Neuronal stem cell (in vitro differentiated cells): ENCODE data around the gene ANKRD33B.

Experiments
- DNase-seq: peaks from one replicate; pipeline ENCODE4 v3.0.0-alpha.2; 2013; ENCODE audit warnings: low spot score
- H2AFZ ChIP-seq: one replicate; pipeline ENCODE4 v1.6.1; 2013; ENCODE audit warnings: mild to moderate bottlenecking, low read length, inconsistent platforms
- H2AK5ac ChIP-seq: 2 replicates; pipeline ENCODE4 v1.6.1; 2013; ENCODE audit warnings: low read depth, mild to moderate bottlenecking, inconsistent platforms, low read length, moderate library complexity, mixed read lengths
- H2BK120ac ChIP-seq: 2 replicates; pipeline ENCODE4 v1.6.1; 2013; ENCODE audit warnings: low read depth, mild to moderate bottlenecking, inconsistent platforms, low read length, moderate library complexity, mixed read lengths
- H2BK12ac ChIP-seq: one replicate; pipeline ENCODE4 v1.6.1; 2013; ENCODE audit warnings: low read length, inconsistent platforms
- H2BK15ac ChIP-seq: 2 replicates; pipeline ENCODE4 v1.6.1; 2013; ENCODE audit warnings: mild to moderate bottlenecking, low read length, inconsistent platforms, mixed read lengths
- H2BK5ac ChIP-seq: one replicate; pipeline ENCODE4 v1.6.1; 2013; ENCODE audit warnings: inconsistent platforms, mild to moderate bottlenecking, low read length, moderate library complexity
- H3K14ac ChIP-seq: one replicate; pipeline ENCODE4 v1.6.1; 2013; ENCODE audit warnings: low read length, inconsistent platforms
- H3K18ac ChIP-seq: 2 replicates; pipeline ENCODE4 v1.6.1; 2013; ENCODE audit warnings: low read length, inconsistent platforms
- H3K23ac ChIP-seq: 2 replicates; pipeline ENCODE4 v1.6.1; 2013; ENCODE audit warnings: low read depth, mild to moderate bottlenecking, mixed read lengths, low read length, inconsistent platforms; ENCODE audit not compliant: poor library complexity
- H3K27ac ChIP-seq: replicated peaks from 3 replicates; pipeline ENCODE4 v1.5.1; 2013; ENCODE audit warnings: low read length, inconsistent platforms
- H3K27me3 ChIP-seq, 3 experiments: 2 replicates each; pipeline ENCODE4 v1.6.1; 2013; ENCODE audit warnings: low read length in 3 of 3, mild to moderate bottlenecking in 2 of 3, inconsistent platforms in 1 of 3, low read depth in 1 of 3, mixed read lengths in 1 of 3, moderate library complexity in 1 of 3; ENCODE audit not compliant: control insufficient read depth in 3 of 3, insufficient read depth in 3 of 3
- H3K36me3 ChIP-seq, 2 donors: replicated peaks in 1 of 2; 2 replicates each; pipeline ENCODE4 v1.6.1; 2013; ENCODE audit warnings: low read length in 2 of 2; ENCODE audit not compliant: control insufficient read depth in 2 of 2, insufficient read depth in 2 of 2
- H3K4ac ChIP-seq: 2 replicates; pipeline ENCODE4 v1.6.1; 2013; ENCODE audit warnings: inconsistent platforms, mild to moderate bottlenecking, low read length, moderate library complexity
- H3K4me1 ChIP-seq, 2 donors: 1 replicate in 1 of 2; 2 replicates in 1 of 2; pipeline ENCODE4 v1.6.1; 2013; ENCODE audit warnings: low read length in 2 of 2, low read depth in 1 of 2; ENCODE audit not compliant: control insufficient read depth in 2 of 2, insufficient read depth in 1 of 2
- H3K4me2 ChIP-seq: one replicate; pipeline ENCODE4 v1.6.1; 2013; ENCODE audit warnings: mild to moderate bottlenecking, low read length, inconsistent platforms; ENCODE audit not compliant: insufficient read depth, poor library complexity, severe bottlenecking
- H3K4me3 ChIP-seq, 2 donors: 2 replicates each; pipeline ENCODE4 v1.5.1; 2013; ENCODE audit warnings: low read length in 2 of 2, mild to moderate bottlenecking in 2 of 2, inconsistent platforms in 1 of 2, moderate library complexity in 1 of 2
- H3K79me1 ChIP-seq: one replicate; pipeline ENCODE4 v1.6.1; 2013; ENCODE audit warnings: low read depth, mild to moderate bottlenecking, inconsistent platforms, low read length, moderate library complexity
- H3K9ac ChIP-seq: one replicate; pipeline ENCODE4 v1.6.1; 2013; ENCODE audit warnings: mild to moderate bottlenecking, low read depth, low read length, inconsistent platforms; ENCODE audit not compliant: poor library complexity
- H3K9me3 ChIP-seq, 2 donors: replicated peaks in 1 of 2; 2 replicates each; pipeline versions ENCODE3 to v1.6.1; 2013; ENCODE audit warnings: low read length in 2 of 2, mild to moderate bottlenecking in 2 of 2, inconsistent platforms in 1 of 2, low read depth in 1 of 2, mixed read lengths in 1 of 2, moderate library complexity in 1 of 2; ENCODE audit not compliant: control insufficient read depth in 2 of 2, insufficient read depth in 1 of 2
- H4K8ac ChIP-seq: one replicate; pipeline ENCODE4 v1.6.1; 2013; ENCODE audit warnings: low read depth, mild to moderate bottlenecking, inconsistent platforms, low read length, moderate library complexity
- H4K91ac ChIP-seq: one replicate; pipeline ENCODE4 v1.6.1; 2013; ENCODE audit warnings: low read length, low read depth, mild to moderate bottlenecking, inconsistent platforms; ENCODE audit not compliant: poor library complexity
- WGBS, 2 donors: extraction: QIAGEN DNeasy Blood & Tissue Kit; methylation state at CpG; one replicate each; pipeline ENCODE4 v1.1.7; 2013; ENCODE audit warnings: missing lambda C conversion rate in 2 of 2, mixed read lengths in 1 of 2; ENCODE audit not compliant: insufficient read length in 2 of 2, insufficient replicate concordance in 1 of 2; ENCODE audit errors: extremely low coverage in 2 of 2; 5-methylcytosine and 5-hydroxymethylcytosine counted together

ANKRD33B gene

GRCh38 chr5:10538103-10538788 lies 25.6 kb upstream of the ANKRD33B start:
- Histone ChIP-seq H2BK5ac (peak overlapping the region; percentile 45), H3K4me2 (no peak overlapping the region), H3K79me1 (no peaks in the 10 kb centered on the region), H2BK120ac (no peak overlapping the region), H2AFZ (no peak overlapping the region), H3K14ac (peak overlapping the region; percentile 13), H3K4me3 (no peak overlapping the region), H2BK12ac (no peak overlapping the region), H3K36me3 (no peaks in the 10 kb centered on the region), H3K18ac (no peak overlapping the region), H3K27ac (no peak overlapping the region), H2AK5ac (peak overlapping the region; percentile 85), H3K9ac (no peak overlapping the region), H4K91ac (no peak overlapping the region), H2BK15ac (peak overlapping the region; percentile 27), H3K23ac (peak overlapping the region; percentile 6), H4K8ac (no peak overlapping the region), H3K4ac (no peak overlapping the region), H3K27me3 (peaks cover 0 to 43% (median 0%) of the 10 kb centered on the region in 3 experiments), H3K9me3 (no peaks in the 10 kb centered on the region), H3K4me1 (peaks cover 2 to 6% of the 10 kb centered on the region in 2 donors)
- no peak for DNase-seq
- WGBS, 2 donors: no CpG with 5 or more reads among the region's 14 CpGs

GRCh38 chr5:10538789-10539686 lies 24.8 kb upstream of the ANKRD33B start:
- Histone ChIP-seq H2BK120ac (no peak overlapping the region), H3K36me3 (no peaks in the 10 kb centered on the region), H3K23ac (no peak overlapping the region), H2BK5ac (no peak overlapping the region), H3K4me1 (peaks cover 2 to 4% of the 10 kb centered on the region in 2 donors), H3K27ac (no peak overlapping the region), H3K9ac (no peak overlapping the region), H3K9me3 (no peaks in the 10 kb centered on the region), H2BK15ac (no peak overlapping the region), H3K14ac (no peak overlapping the region), H3K4me2 (no peak overlapping the region), H2AK5ac (no peak overlapping the region), H3K18ac (peak overlapping the region; percentile 3), H4K8ac (no peak overlapping the region), H3K79me1 (no peaks in the 10 kb centered on the region), H3K4ac (no peak overlapping the region), H3K4me3 (no peak overlapping the region), H2AFZ (no peak overlapping the region), H2BK12ac (no peak overlapping the region), H4K91ac (no peak overlapping the region), H3K27me3 (peaks cover 0 to 43% (median 0%) of the 10 kb centered on the region in 3 experiments)
- no CpG with 5 or more reads among the region's 19 CpGs for WGBS, 2 donors
- no peak for DNase-seq

- Histone ChIP-seq H3K4me2 (no peak overlapping the region), H2BK5ac (no peak overlapping the region), H4K91ac (no peak overlapping the region), H2BK120ac (no peak overlapping the region), H3K23ac (no peak overlapping the region), H3K9ac (no peak overlapping the region), H3K18ac (no peak overlapping the region), H3K14ac (no peak overlapping the region), H2BK15ac (no peak overlapping the region), H3K4me3 (no peak overlapping the region), H2AFZ (no peak overlapping the region), H4K8ac (no peak overlapping the region), H3K79me1 (no peaks in the 10 kb centered on the region), H2AK5ac (no peak overlapping the region), H2BK12ac (no peak overlapping the region), H3K4ac (no peak overlapping the region), H3K27ac (no peak overlapping the region), H3K4me1 (peaks cover 2% of the 10 kb centered on the region in 2 donors), H3K27me3 (peaks cover 0 to 45% (median 0%) of the 10 kb centered on the region in 3 experiments), H3K36me3 (no peaks in the 10 kb centered on the region), H3K9me3 (no peaks in the 10 kb centered on the region)
- no peak for DNase-seq
- no CpG with 5 or more reads among the region's 3 CpGs for WGBS, 2 donors
These were observed 24.2 kb upstream of the ANKRD33B start for GRCh38 chr5:10539687-10539998.

- no peak for DNase-seq
- no peak overlapping the region for H3K4ac ChIP-seq
These were observed 23.8 kb upstream of the ANKRD33B start for GRCh38 chr5:10540036-10540544.

More at GRCh38 chr5:10540036-10540544, 23.8 kb upstream of the ANKRD33B start:
- Histone ChIP-seq H3K4me3 (no peak overlapping the region), H2AK5ac (no peak overlapping the region), H3K9me3 (no peaks in the 10 kb centered on the region), H2BK12ac (no peak overlapping the region), H3K79me1 (no peaks in the 10 kb centered on the region), H3K27me3 (peaks cover 0 to 43% (median 0%) of the 10 kb centered on the region in 3 experiments), H2BK120ac (no peak overlapping the region), H3K36me3 (no peaks in the 10 kb centered on the region), H3K9ac (no peak overlapping the region), H3K14ac (no peak overlapping the region), H2AFZ (no peak overlapping the region), H4K91ac (no peak overlapping the region), H3K4me1 (peaks cover 2% of the 10 kb centered on the region in 2 donors), H3K27ac (no peak overlapping the region), H3K18ac (no peak overlapping the region), H4K8ac (no peak overlapping the region), H2BK5ac (no peak overlapping the region), H3K23ac (no peak overlapping the region), H2BK15ac (no peak overlapping the region), H3K4me2 (no peak overlapping the region)
- no CpG with 5 or more reads among the region's 11 CpGs for WGBS, 2 donors
